K562 (cell line): ENCODE results near the gene CLASP1. TPM values are rescaled to one million over a fixed set of nuclear protein-coding genes. Genes with fewer than 3 reads are reported as not detected.

Experiments used
- ATAC-seq: fragments of 200-7000 bp; cut with Tn5 transposase; 3 replicates; pipeline ENCODE4 v1.9.1; 2020; ENCODE audit warnings: moderate library complexity
- BruUV-seq: library from RNA; stranded (reverse); fragments of 400-500 nt; replicated peaks from 2 replicates; lab custom pipeline; 2021; lab: Mats Ljungman, UMichigan
- CTCF ChIA-PET: fragments of 300-600 bp; formaldehyde crosslinking; extraction: SDS; loops from one replicate; lab custom pipeline; 2021; ENCODE audit warnings: low intra/inter-chr PET ratio; lab: Yijun Ruan, JAX
- POLR2A ChIA-PET: fragments of 300-600, 350-650 bp; sonication (Branson Sonifier 250); formaldehyde crosslinking; extraction: SDS; loops from one replicate; lab custom pipeline; 2021; ENCODE audit warnings: antibody characterized with exemption, inconsistent platforms; lab: Yijun Ruan, JAX
- DNase-seq, 4 experiments: peaks; one replicate each; pipeline versions ENCODE4 v3.0.0 to v3.0.0-alpha.2; 2011 to 2018; ENCODE audit warnings: low spot score in 3 of 4, mixed read lengths in 3 of 4; ENCODE audit errors: extremely low read depth in 1 of 4
- FAIRE-seq: peaks from 2 replicates; lab custom pipeline; 2011; peaks lifted over from hg19 to GRCh38; lab: Jason Lieb, UNC
- H2AFZ ChIP-seq: 2 replicates; pipeline ENCODE4 v1.6.0; 2011; ENCODE audit warnings: low read depth, low read length, control low read depth, inconsistent platforms
- H3K27ac ChIP-seq: fragments of 200-600 bp; 3 replicates; pipeline ENCODE4 v1.8.0; 2011; ENCODE audit warnings: low read depth, mild to moderate bottlenecking, control low read depth, inconsistent platforms, low read length, moderate library complexity, mixed read lengths; ENCODE audit errors: extremely low read depth
- H3K27me3 ChIP-seq, 2 experiments: fragments of 300-600 bp in 1 of 2; 2 replicates in 1 of 2; 3 replicates in 1 of 2; pipeline versions ENCODE4 v1.6.0 to v1.8.0; 2011; ENCODE audit warnings: inconsistent platforms in 2 of 2, low read length in 2 of 2, mild to moderate bottlenecking in 1 of 2, mixed read lengths in 1 of 2, moderate library complexity in 1 of 2; ENCODE audit not compliant: control insufficient read depth in 2 of 2, insufficient read depth in 2 of 2
- H3K36me3 ChIP-seq: fragments of 300-600 bp; 3 replicates; pipeline ENCODE4 v1.8.0; 2011; ENCODE audit warnings: mild to moderate bottlenecking, low read length, inconsistent platforms; ENCODE audit not compliant: control insufficient read depth, insufficient read depth
- H3K4me1 ChIP-seq, 2 experiments: fragments of 200-600 bp in 1 of 2; replicated peaks in 1 of 2; 2 replicates in 1 of 2; 3 replicates in 1 of 2; pipeline versions ENCODE4 v1.5.1 to v1.8.0; 2011; ENCODE audit warnings: inconsistent platforms in 2 of 2, low read length in 2 of 2, mild to moderate bottlenecking in 1 of 2, mixed read lengths in 1 of 2, moderate library complexity in 1 of 2; ENCODE audit not compliant: control insufficient read depth in 2 of 2, insufficient read depth in 2 of 2
- H3K4me2 ChIP-seq: 2 replicates; pipeline ENCODE4 v1.6.1; 2011; ENCODE audit warnings: low read length, control low read depth, inconsistent platforms, mixed read lengths; ENCODE audit not compliant: insufficient read depth
- H3K4me3 ChIP-seq: fragments of 200-600 bp; sonication (generic), shearing (Covaris generic); 2 replicates; pipeline ENCODE4 v1.5.1; 2016; ENCODE audit warnings: control low read depth, inconsistent platforms
- H3K79me2 ChIP-seq: fragments of 200-600 bp; 3 replicates; pipeline ENCODE4 v1.8.0; 2011; ENCODE audit warnings: low read length, inconsistent platforms; ENCODE audit not compliant: control insufficient read depth, insufficient read depth
- H3K9ac ChIP-seq, 2 experiments: 2 replicates each; pipeline versions ENCODE4 v1.6.0 to v1.6.1; 2011; ENCODE audit warnings: low read depth in 2 of 2, low read length in 2 of 2, control low read depth in 1 of 2, inconsistent platforms in 1 of 2, mild to moderate bottlenecking in 1 of 2, mixed read lengths in 1 of 2; ENCODE audit not compliant: insufficient read depth in 1 of 2
- H3K9me1 ChIP-seq: one replicate; pipeline ENCODE4 v1.6.0; 2011; ENCODE audit warnings: inconsistent platforms, mild to moderate bottlenecking, low read length, moderate library complexity; ENCODE audit not compliant: control insufficient read depth, insufficient read depth
- H3K9me3 ChIP-seq: replicated peaks from 2 replicates; pipeline ENCODE4 v1.5.1; 2011; ENCODE audit warnings: low read depth, low read length, inconsistent platforms; ENCODE audit not compliant: control insufficient read depth, insufficient read depth
- H4K20me1 ChIP-seq: replicated peaks from 2 replicates; pipeline ENCODE4 v1.6.1; 2011; ENCODE audit warnings: low read length, inconsistent platforms, mixed read lengths; ENCODE audit not compliant: control insufficient read depth, insufficient read depth
- ATF2 ChIP-seq: sonication (generic); formaldehyde crosslinking; IDR thresholded peaks from 2 replicates; pipeline ENCODE4 v1.8.1; 2022; ENCODE audit warnings: missing genetic modification reagents
- FOSL1 ChIP-seq: fragments of 200-800 bp; sonication (Bioruptor generic); conservative IDR thresholded peaks from 2 replicates; pipeline ENCODE4 v1.6.1; 2016; ENCODE audit warnings: missing genetic modification characterization, missing compliant biosample characterization
- FOXP1 ChIP-seq: sonication (generic); formaldehyde crosslinking; IDR thresholded peaks from 2 replicates; pipeline ENCODE4 v1.8.0; 2022; ENCODE audit warnings: mild to moderate bottlenecking, missing genetic modification reagents
- GTF2B ChIP-seq: IDR thresholded peaks from 2 replicates; pipeline ENCODE4 v1.6.1; 2011; ENCODE audit not compliant: insufficient read length; ENCODE audit errors: extremely low read depth
- MAFG ChIP-seq: fragments of 450-650 bp; conservative IDR thresholded peaks from 2 replicates; pipeline ENCODE4 v1.6.1; 2016; ENCODE audit warnings: missing genetic modification characterization, missing compliant biosample characterization
- MCM3 ChIP-seq: fragments of 450-650 bp; IDR thresholded peaks from 2 replicates; pipeline ENCODE4 v1.6.1; 2016
- MED1 ChIP-seq: sonication (generic); formaldehyde crosslinking; IDR thresholded peaks from 2 replicates; pipeline ENCODE4 v1.8.1; 2023; ENCODE audit warnings: missing genetic modification reagents, borderline replicate concordance
- RBM17 ChIP-seq: fragments of 200-400 bp; formaldehyde crosslinking; IDR thresholded peaks from 2 replicates; pipeline ENCODE4 v1.6.1; 2017; ENCODE audit warnings: low read depth, mild to moderate bottlenecking, low read length, borderline replicate concordance
- RBM34 ChIP-seq: fragments of 200-400 bp; formaldehyde crosslinking; IDR thresholded peaks from 2 replicates; pipeline ENCODE4 v1.6.1; 2018; ENCODE audit warnings: low read length, borderline replicate concordance; ENCODE audit not compliant: insufficient read depth
- ZFP36 ChIP-seq: fragments of 150-350 bp; IDR thresholded peaks from 2 replicates; pipeline ENCODE4 v1.6.1; 2018; ENCODE audit warnings: low read length, low read depth; ENCODE audit not compliant: partially characterized antibody
- ZNF212 ChIP-seq: fragments of 450-650 bp; formaldehyde crosslinking; IDR thresholded peaks from 2 replicates; pipeline ENCODE4 v1.4.0; 2020; ENCODE audit warnings: mild to moderate bottlenecking
- ZNF830 ChIP-seq: fragments of 250-450 bp; sonication (Bioruptor Pico); IDR thresholded peaks from 2 replicates; pipeline ENCODE4 v1.5.0; 2021; ENCODE audit warnings: mild to moderate bottlenecking
- WGBS: fragments of 100-300 bp; shearing (Covaris generic); methylation state at CpG from one replicate; pipeline ENCODE4 v1.1.6; 2016; ENCODE audit warnings: low coverage, mixed read lengths; ENCODE audit not compliant: insufficient coverage; ENCODE audit errors: missing lambda C conversion rate; 5-methylcytosine and 5-hydroxymethylcytosine counted together
- in situ Hi-C: fragments of 300-500 bp; cut with MboI; formaldehyde crosslinking; loops from 4 replicates; pipeline ENCODE4 v1.15.0; 2018; ENCODE audit warnings: inconsistent platforms, mixed read lengths
- intact Hi-C: fragments of 100-400 bp; cut with micrococcal nuclease; formaldehyde crosslinking; loops from 2 replicates; pipeline ENCODE4 v1.14.2; 2022
- polyA plus RNA-seq, 8 experiments: library from polyadenylated mRNA; depleted of rRNA in 4 of 8; stranded (reverse) in 5 of 8; unstranded in 3 of 8; fragments of >200 nt; fragmentation: Nextera tagmentation in 2 of 8; fragmentation: Illumina TruSeq in 1 of 8; extraction: Ambion mirVana in 2 of 8; extraction: Trizol in 1 of 8; gene quantifications; 2 replicates each; pipeline versions ENCODE4 v1.2.1 to v1.2.3, GENCODE V29; 2011 to 2014; ENCODE audit warnings: inconsistent platforms in 1 of 8, missing spikeins in 1 of 8
- total RNA-seq, 7 experiments: library from RNA; depleted of rRNA in 6 of 7; stranded (reverse); fragments of >200 nt in 6 of 7; fragmentation: Illumina TruSeq in 2 of 7; extraction: Trizol in 2 of 7; gene quantifications; 2 replicates each; pipeline versions ENCODE4 v1.2.1 to v1.2.3, GENCODE V29; 2011 to 2021; ENCODE audit warnings: low replicate concordance in 1 of 7
- TF ChIP-seq, protein P1 (sequence below), 2 experiments: IDR thresholded peaks in 1 of 2; conservative IDR thresholded peaks in 1 of 2; 2 replicates each; pipeline ENCODE4 v1.6.1; 2016; ENCODE audit warnings: low read depth in 2 of 2, mild to moderate bottlenecking in 1 of 2, missing compliant biosample characterization in 1 of 2, missing genetic modification characterization in 1 of 2, moderate library complexity in 1 of 2
- TF ChIP-seq, protein P2 (sequence below), 3 experiments: fragments of 200-800 bp in 1 of 3; fragments of 250-450 bp in 1 of 3; fragments of 450-650 bp in 1 of 3; sonication (Bioruptor Pico) in 1 of 3; sonication (Bioruptor generic) in 1 of 3; formaldehyde crosslinking in 1 of 3; IDR thresholded peaks; 2 replicates each; pipeline versions ENCODE4 v1.6.1 to v1.8.0; 2016 to 2022; ENCODE audit warnings: mild to moderate bottlenecking in 2 of 3, missing genetic modification characterization in 2 of 3, missing compliant biosample characterization in 1 of 3, moderate library complexity in 1 of 3

CLASP1 gene
- total and polyA plus RNA-seq, 9 of the 15 experiments (the other 6 are each of a cell fraction or from before 2014, with no cell fraction given), result 1.7 to 40.3 (median 20.7) TPM

DNA sequence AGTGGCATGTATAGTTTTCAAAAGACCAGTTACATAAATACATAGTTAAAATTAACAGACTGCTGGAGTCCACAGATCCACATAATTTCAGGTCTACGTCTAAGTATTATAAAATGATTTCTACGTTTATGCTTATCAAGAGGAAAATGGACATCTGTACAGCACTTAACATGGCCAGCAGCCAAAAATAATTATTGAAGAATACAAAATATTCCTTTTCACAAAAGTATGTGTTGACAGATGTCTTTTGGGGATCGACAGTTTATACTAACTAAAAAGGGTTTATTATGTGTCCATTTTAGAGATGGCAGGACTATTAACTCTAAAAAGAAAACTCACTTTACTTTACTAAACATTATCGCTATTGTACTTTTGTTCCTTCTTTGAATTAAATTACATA is 231.4 kb downstream of the CLASP1 start:
- TF ChIP-seq MCM3 (no peak), RBM17 (no peak), ZNF212 (CRISPR knock-in tag) (no peak), ATF2 (no peak), GTF2B (no peak), ZNF830 (CRISPR knock-in tag) (no peak), FOXP1 (CRISPR knock-in tag) (no peak), RBM34 (no peak), MAFG (tag) (no peak), FOSL1 (tag) (no peak), ZFP36 (no peak), MED1 (CRISPR knock-in tag) (no peak)
- TF ChIP-seq, protein P1, sequence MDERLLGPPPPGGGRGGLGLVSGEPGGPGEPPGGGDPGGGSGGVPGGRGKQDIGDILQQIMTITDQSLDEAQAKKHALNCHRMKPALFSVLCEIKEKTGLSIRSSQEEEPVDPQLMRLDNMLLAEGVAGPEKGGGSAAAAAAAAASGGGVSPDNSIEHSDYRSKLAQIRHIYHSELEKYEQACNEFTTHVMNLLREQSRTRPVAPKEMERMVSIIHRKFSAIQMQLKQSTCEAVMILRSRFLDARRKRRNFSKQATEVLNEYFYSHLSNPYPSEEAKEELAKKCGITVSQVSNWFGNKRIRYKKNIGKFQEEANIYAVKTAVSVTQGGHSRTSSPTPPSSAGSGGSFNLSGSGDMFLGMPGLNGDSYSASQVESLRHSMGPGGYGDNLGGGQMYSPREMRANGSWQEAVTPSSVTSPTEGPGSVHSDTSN (CRISPR knock-in tag; IDR thresholded peaks at IDR 0.05; ENCODE audit: low read depth), result no peak
- TF ChIP-seq, protein P1 (tag; conservative IDR thresholded peaks at IDR 0.05; ENCODE audit: low read depth), result no peak
- TF ChIP-seq, protein P2, sequence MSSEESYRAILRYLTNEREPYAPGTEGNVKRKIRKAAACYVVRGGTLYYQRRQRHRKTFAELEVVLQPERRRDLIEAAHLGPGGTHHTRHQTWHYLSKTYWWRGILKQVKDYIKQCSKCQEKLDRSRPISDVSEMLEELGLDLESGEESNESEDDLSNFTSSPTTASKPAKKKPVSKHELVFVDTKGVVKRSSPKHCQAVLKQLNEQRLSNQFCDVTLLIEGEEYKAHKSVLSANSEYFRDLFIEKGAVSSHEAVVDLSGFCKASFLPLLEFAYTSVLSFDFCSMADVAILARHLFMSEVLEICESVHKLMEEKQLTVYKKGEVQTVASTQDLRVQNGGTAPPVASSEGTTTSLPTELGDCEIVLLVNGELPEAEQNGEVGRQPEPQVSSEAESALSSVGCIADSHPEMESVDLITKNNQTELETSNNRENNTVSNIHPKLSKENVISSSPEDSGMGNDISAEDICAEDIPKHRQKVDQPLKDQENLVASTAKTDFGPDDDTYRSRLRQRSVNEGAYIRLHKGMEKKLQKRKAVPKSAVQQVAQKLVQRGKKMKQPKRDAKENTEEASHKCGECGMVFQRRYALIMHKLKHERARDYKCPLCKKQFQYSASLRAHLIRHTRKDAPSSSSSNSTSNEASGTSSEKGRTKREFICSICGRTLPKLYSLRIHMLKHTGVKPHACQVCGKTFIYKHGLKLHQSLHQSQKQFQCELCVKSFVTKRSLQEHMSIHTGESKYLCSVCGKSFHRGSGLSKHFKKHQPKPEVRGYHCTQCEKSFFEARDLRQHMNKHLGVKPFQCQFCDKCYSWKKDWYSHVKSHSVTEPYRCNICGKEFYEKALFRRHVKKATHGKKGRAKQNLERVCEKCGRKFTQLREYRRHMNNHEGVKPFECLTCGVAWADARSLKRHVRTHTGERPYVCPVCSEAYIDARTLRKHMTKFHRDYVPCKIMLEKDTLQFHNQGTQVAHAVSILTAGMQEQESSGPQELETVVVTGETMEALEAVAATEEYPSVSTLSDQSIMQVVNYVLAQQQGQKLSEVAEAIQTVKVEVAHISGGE (CRISPR knock-in tag; IDR thresholded peaks at IDR 0.05), result no peak
- intact Hi-C loops, result no loop called here
- no peaks in the 10 kb centered on the region for H3K4me1 ChIP-seq
- in situ Hi-C loops, result no loop called here
- H3K9ac ChIP-seq, result no peak overlapping the region
- no peaks in the 10 kb centered on the region for H4K20me1 ChIP-seq
- H2AFZ ChIP-seq, result no peak overlapping the region
- POLR2A ChIA-PET, result no interaction called here
- no peak overlapping the region for H3K4me2 ChIP-seq
- no TSS peak for BruUV-seq
- no peaks in the 10 kb centered on the region for H3K79me2 ChIP-seq
- no peak overlapping the region for H3K4me3 ChIP-seq
- H3K36me3 ChIP-seq, result peaks cover 40% of the 10 kb centered on the region
- DNase-seq, result no peak
- CTCF ChIA-PET, result no interaction called here
- no peak overlapping the region for H3K27ac ChIP-seq
- no peak for FAIRE-seq
- no peaks in the 10 kb centered on the region for H3K9me1 ChIP-seq
- H3K27me3 ChIP-seq, result no peaks in the 10 kb centered on the region
- 78% methylated on average over 4 of the region's 4 CpGs for WGBS
- ATAC-seq, result no peak
- no peaks in the 10 kb centered on the region for H3K9me3 ChIP-seq
